Parathyroid adenoma (tissue), 2 donors: Measurements from ENCODE around the gene TGM2.

Source experiments
- H2AFZ ChIP-seq: fragments of 300-600 bp; sonication (generic); one replicate; pipeline ENCODE4 v1.7.0; 2017; ENCODE audit warnings: antibody characterized with exemption, mild to moderate bottlenecking
- H3K27ac ChIP-seq: fragments of 300-600 bp; sonication (generic); one replicate; pipeline ENCODE4 v1.7.0; 2017
- H3K27me3 ChIP-seq: fragments of 300-600 bp; sonication (generic); one replicate; pipeline ENCODE4 v1.7.0; 2017; ENCODE audit warnings: low read length; ENCODE audit not compliant: control insufficient read depth, insufficient read depth
- H3K36me3 ChIP-seq: fragments of 300-600 bp; sonication (generic); one replicate; pipeline ENCODE4 v1.7.0; 2017; ENCODE audit warnings: low read length; ENCODE audit not compliant: control insufficient read depth, insufficient read depth
- H3K4me1 ChIP-seq: fragments of 300-600 bp; sonication (generic); one replicate; pipeline ENCODE4 v1.7.0; 2017; ENCODE audit warnings: control low read depth
- H3K4me2 ChIP-seq: fragments of 300-600 bp; sonication (generic); one replicate; pipeline ENCODE4 v1.7.0; 2017; ENCODE audit warnings: low read length
- H3K4me3 ChIP-seq: fragments of 300-600 bp; sonication (generic); one replicate; pipeline ENCODE4 v1.7.0; 2017; ENCODE audit warnings: low read depth, low read length
- H3K79me2 ChIP-seq: fragments of 300-600 bp; sonication (generic); one replicate; pipeline ENCODE4 v1.7.0; 2017; ENCODE audit warnings: control low read depth
- H3K9ac ChIP-seq: fragments of 300-600 bp; sonication (generic); one replicate; pipeline ENCODE4 v1.7.0; 2017; ENCODE audit warnings: mild to moderate bottlenecking
- H3K9me3 ChIP-seq: fragments of 300-600 bp; sonication (generic); one replicate; pipeline ENCODE4 v1.7.0; 2017; ENCODE audit warnings: low read length; ENCODE audit not compliant: control insufficient read depth
- TF ChIP-seq, protein P1 (sequence below): fragments of 300-600 bp; sonication (generic); IDR thresholded peaks from one replicate; pipeline ENCODE4 v1.7.0; 2017; ENCODE audit warnings: antibody characterized with exemption, mild to moderate bottlenecking
- donor health status: primary hyperparathyroidism.

TGM2 gene

DNA sequence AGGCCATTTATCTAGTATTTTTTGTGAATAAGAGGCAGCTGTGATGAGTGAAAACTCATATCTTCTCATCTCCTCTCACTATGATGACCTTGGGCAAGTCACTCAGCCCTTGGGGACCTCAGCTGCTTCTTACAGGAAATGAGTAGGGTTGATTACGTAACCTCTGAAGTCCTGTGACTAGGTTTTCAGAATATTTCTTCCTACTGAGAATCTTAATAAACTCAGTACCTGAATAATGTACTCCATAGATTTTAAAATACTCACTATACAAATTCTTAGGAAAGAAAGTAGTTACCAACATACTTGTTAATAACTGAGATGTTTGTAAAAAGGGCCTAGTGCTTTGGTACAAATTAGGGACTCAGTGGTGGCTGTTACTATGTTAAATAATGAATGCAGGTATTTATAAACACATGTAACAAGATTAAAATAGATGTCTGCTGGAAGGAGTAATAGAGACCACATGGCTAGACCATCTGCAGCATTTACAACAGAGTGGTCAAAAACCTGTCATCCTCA, 70.6 kb downstream of the TGM2 start:
- H3K27ac ChIP-seq: peak overlapping the region; percentile 57
- peak overlapping the region; percentile 33 for H2AFZ ChIP-seq
- peak overlapping the region; percentile 7 for H3K4me2 ChIP-seq
- no peaks in the 10 kb centered on the region for H3K79me2 ChIP-seq
- H3K36me3 ChIP-seq: no peaks in the 10 kb centered on the region
- H3K9me3 ChIP-seq: no peaks in the 10 kb centered on the region
- TF ChIP-seq, protein P1, sequence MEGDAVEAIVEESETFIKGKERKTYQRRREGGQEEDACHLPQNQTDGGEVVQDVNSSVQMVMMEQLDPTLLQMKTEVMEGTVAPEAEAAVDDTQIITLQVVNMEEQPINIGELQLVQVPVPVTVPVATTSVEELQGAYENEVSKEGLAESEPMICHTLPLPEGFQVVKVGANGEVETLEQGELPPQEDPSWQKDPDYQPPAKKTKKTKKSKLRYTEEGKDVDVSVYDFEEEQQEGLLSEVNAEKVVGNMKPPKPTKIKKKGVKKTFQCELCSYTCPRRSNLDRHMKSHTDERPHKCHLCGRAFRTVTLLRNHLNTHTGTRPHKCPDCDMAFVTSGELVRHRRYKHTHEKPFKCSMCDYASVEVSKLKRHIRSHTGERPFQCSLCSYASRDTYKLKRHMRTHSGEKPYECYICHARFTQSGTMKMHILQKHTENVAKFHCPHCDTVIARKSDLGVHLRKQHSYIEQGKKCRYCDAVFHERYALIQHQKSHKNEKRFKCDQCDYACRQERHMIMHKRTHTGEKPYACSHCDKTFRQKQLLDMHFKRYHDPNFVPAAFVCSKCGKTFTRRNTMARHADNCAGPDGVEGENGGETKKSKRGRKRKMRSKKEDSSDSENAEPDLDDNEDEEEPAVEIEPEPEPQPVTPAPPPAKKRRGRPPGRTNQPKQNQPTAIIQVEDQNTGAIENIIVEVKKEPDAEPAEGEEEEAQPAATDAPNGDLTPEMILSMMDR: no peak
- H3K4me3 ChIP-seq: no peak overlapping the region
- no peaks in the 10 kb centered on the region for H3K27me3 ChIP-seq
- H3K9ac ChIP-seq: no peak overlapping the region
- peaks cover 21% of the 10 kb centered on the region for H3K4me1 ChIP-seq

DNA sequence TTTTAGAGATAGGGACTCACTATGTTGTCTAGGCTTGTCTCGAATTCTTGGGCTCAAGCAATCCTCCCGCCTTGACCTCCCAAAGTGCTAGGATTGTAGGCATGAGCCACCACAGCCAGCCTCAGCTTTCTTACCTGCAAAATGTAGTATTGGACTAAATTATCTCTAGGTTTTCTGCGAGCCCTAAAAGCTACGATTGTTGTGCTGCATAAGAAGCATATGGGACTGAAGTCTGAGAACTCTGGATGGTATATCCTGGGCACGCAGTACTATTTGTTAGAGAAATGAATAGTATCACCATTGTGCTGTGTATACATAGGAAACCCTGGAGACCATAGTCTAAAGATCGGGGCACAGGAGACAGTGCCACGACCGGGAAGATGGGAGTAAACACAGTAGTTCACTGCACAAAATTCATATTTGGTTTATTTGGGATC, 71.4 kb downstream of the TGM2 start:
- H3K4me3 ChIP-seq: no peak overlapping the region
- H3K79me2 ChIP-seq: no peaks in the 10 kb centered on the region
- no peaks in the 10 kb centered on the region for H3K9me3 ChIP-seq
- peaks cover 17% of the 10 kb centered on the region for H3K4me1 ChIP-seq
- no peaks in the 10 kb centered on the region for H3K27me3 ChIP-seq
- no peaks in the 10 kb centered on the region for H3K36me3 ChIP-seq
- no peak overlapping the region for H3K4me2 ChIP-seq
- TF ChIP-seq, protein P1: no peak
- no peak overlapping the region for H3K27ac ChIP-seq
- no peak overlapping the region for H3K9ac ChIP-seq
- H2AFZ ChIP-seq: no peak overlapping the region

DNA sequence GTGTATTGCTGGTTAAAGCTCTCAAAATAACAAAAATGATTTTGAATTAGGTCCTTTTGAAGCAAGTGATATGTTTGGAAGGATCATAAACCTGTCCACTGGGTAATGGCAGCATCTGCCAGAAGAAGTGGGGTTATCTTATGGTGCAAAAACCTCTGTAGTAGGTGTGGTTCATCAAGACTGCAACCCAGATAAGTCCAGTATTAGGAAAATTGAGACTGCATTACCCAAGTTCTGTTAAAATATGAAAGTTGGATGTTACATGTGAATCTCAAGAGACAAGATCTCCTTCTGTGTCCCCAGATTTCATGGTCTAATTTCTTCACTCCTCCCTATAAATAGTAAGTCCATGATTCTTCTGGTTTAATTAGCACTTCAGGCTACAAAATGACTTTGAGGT, 72.2 kb downstream of the TGM2 start:
- TF ChIP-seq, protein P1: no peak
- Histone ChIP-seq H3K4me3 (no peak overlapping the region), H3K27me3 (no peaks in the 10 kb centered on the region), H3K4me1 (peaks cover 17% of the 10 kb centered on the region), H3K9me3 (no peaks in the 10 kb centered on the region), H3K79me2 (no peaks in the 10 kb centered on the region), H3K4me2 (no peak overlapping the region), H3K36me3 (no peaks in the 10 kb centered on the region), H3K9ac (no peak overlapping the region), H2AFZ (no peak overlapping the region), H3K27ac (no peak overlapping the region)

DNA sequence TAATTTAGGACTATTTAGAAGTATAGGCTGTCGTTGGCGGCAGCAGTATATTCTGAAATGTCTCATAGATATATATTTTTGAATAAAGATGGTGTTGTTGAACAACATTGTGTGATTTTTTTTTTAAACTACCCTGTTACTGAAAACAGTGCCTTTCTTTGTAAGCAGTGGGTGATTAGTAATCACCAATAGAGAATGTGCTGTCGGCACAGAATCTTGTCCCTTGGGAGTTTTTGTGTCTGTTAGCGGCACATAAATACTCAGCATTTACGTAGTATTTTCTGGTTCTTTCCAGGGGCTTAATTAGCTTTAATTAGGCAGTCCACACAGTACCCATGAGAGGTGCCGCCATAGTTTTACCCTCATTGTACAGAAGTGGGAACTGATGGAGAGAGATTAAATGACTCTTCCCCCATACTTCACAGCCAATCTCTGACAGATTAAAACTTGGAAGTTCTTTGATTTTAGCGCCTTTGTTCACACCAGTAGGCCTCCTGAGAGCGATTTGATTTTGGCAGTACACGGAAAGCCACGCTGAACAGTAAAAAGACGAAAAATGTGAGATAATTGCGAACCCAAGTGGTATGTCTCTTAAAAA, 72.7 kb downstream of the TGM2 start:
- TF ChIP-seq, protein P1: no peak
- Histone ChIP-seq H3K4me2 (no peak overlapping the region), H3K36me3 (no peaks in the 10 kb centered on the region), H3K27ac (no peak overlapping the region), H3K9me3 (no peaks in the 10 kb centered on the region), H3K79me2 (no peaks in the 10 kb centered on the region), H2AFZ (no peak overlapping the region), H3K9ac (no peak overlapping the region), H3K4me1 (peaks cover 17% of the 10 kb centered on the region), H3K4me3 (no peak overlapping the region), H3K27me3 (no peaks in the 10 kb centered on the region)
